Caco-2 (cell line): Measurements from ENCODE around the gene WDR82. TPM values are rescaled to one million over a fixed set of nuclear protein-coding genes. Genes with fewer than 3 reads are reported as not detected.

Experiments used
- BruUV-seq: library from RNA; stranded (reverse); fragments of 400-500 nt; replicated peaks from 2 replicates; lab custom pipeline; 2021; lab: Mats Ljungman, UMichigan
- CTCF ChIA-PET: fragments of 300-600 bp; sonication (Branson Sonifier 250); formaldehyde crosslinking; loops from one replicate; lab custom pipeline; 2022; ENCODE audit warnings: antibody characterized with exemption; lab: Charles Lee
- POLR2A ChIA-PET: fragments of 300-600 bp; sonication (Branson Sonifier 250); formaldehyde crosslinking; loops from one replicate; lab custom pipeline; 2022; ENCODE audit warnings: antibody characterized with exemption; lab: Charles Lee
- DNase-seq, 2 experiments: peaks; one replicate each; pipeline versions ENCODE4 v3.0.0 to v3.0.0-alpha.2; 2020 to 2022
- H3K27me3 ChIP-seq: replicated peaks from 2 replicates; pipeline ENCODE4 v1.6.0; 2011; ENCODE audit warnings: low read length; ENCODE audit not compliant: control insufficient read depth, insufficient read depth
- H3K36me3 ChIP-seq: 2 replicates; pipeline ENCODE4 v1.5.1; 2011; ENCODE audit warnings: low read length; ENCODE audit not compliant: control insufficient read depth, insufficient read depth
- H3K4me1 ChIP-seq: fragments of 250-450 bp; sonication (Bioruptor Pico); 2 replicates; pipeline ENCODE4 v1.5.1; 2020; ENCODE audit warnings: mild to moderate bottlenecking
- H3K4me3 ChIP-seq: 2 replicates; pipeline ENCODE4 v1.5.1; 2011; ENCODE audit warnings: low read depth, mild to moderate bottlenecking, control low read depth, low read length
- H3K9me3 ChIP-seq: fragments of 250-450 bp; sonication (Bioruptor Pico); 2 replicates; pipeline ENCODE4 v1.5.1; 2020; ENCODE audit warnings: mild to moderate bottlenecking, moderate library complexity
- H3K27ac Mint-ChIP-seq: one replicate; pipeline ENCODE4 v1.8.0; 2022; ENCODE audit warnings: mixed read lengths; ENCODE audit not compliant: unreplicated experiment
- H3K27me3 Mint-ChIP-seq: one replicate; pipeline ENCODE4 v1.8.0; 2022; ENCODE audit warnings: mixed read lengths; ENCODE audit not compliant: insufficient read depth, unreplicated experiment
- H3K36me3 Mint-ChIP-seq: one replicate; pipeline ENCODE4 v1.8.0; 2022; ENCODE audit warnings: mild to moderate bottlenecking, mixed read lengths; ENCODE audit not compliant: insufficient read depth, unreplicated experiment
- H3K4me1 Mint-ChIP-seq: one replicate; pipeline ENCODE4 v1.8.0; 2022; ENCODE audit warnings: low read depth, mixed read lengths; ENCODE audit not compliant: unreplicated experiment
- H3K4me3 Mint-ChIP-seq: one replicate; pipeline ENCODE4 v1.8.0; 2022; ENCODE audit warnings: mild to moderate bottlenecking, moderate library complexity, mixed read lengths; ENCODE audit not compliant: unreplicated experiment
- H3K9me3 Mint-ChIP-seq: one replicate; pipeline ENCODE4 v1.8.0; 2022; ENCODE audit warnings: mixed read lengths; ENCODE audit not compliant: unreplicated experiment
- CTCF ChIP-seq, 2 experiments: fragments of 200-600 bp in 1 of 2; IDR thresholded peaks; 1 replicate in 1 of 2; 2 replicates in 1 of 2; pipeline versions ENCODE4 v1.5.1 to v1.8.0; 2011 to 2022; ENCODE audit warnings: antibody characterized with exemption in 1 of 2, control low read depth in 1 of 2, inconsistent platforms in 1 of 2, low read depth in 1 of 2, low read length in 1 of 2, mild to moderate bottlenecking in 1 of 2, moderate library complexity in 1 of 2; ENCODE audit not compliant: insufficient read depth in 1 of 2, severe bottlenecking in 1 of 2, unreplicated experiment in 1 of 2
- intact Hi-C: fragments of 100-400 bp; cut with micrococcal nuclease; formaldehyde crosslinking; loops from one replicate; pipeline ENCODE4 v1.10.0; 2022; ENCODE audit not compliant: unreplicated experiment
- total RNA-seq: library from RNA; stranded (reverse); gene quantifications from 2 replicates; pipeline ENCODE4 v1.2.3, GENCODE V29; 2022

WDR82 gene
- total RNA-seq, 1 experiment from 2014 or later, result 67.1 TPM

GRCh38 chr3:52234516-52235447 is 43.7 kb downstream of the WDR82 start:
- no peak overlapping the region for H3K27ac Mint-ChIP-seq
- ChIA-PET CTCF (interaction anchor here (0.6 to 3.4 kb wide), 6 partner anchors 14 to 234 kb away, joined by 3 to 20 read pairs (median 3); no protein-coding TSS in a partner anchor), POLR2A (no interaction called here)
- H3K9me3 Mint-ChIP-seq, result no peaks in the 10 kb centered on the region
- H3K4me3 ChIP-seq, result no peak overlapping the region
- TF ChIP-seq CTCF (IDR thresholded peaks at IDR 0.05; ENCODE audit: insufficient read depth in 1 of 2, low read depth in 1 of 2, low read length in 1 of 2, severe bottlenecking in 1 of 2, unreplicated experiment in 1 of 2), result no peak
- no peak for DNase-seq
- peaks cover 11% of the 10 kb centered on the region; the same call in 1 of the 2 replicates for H3K4me1 ChIP-seq
- H3K4me1 Mint-ChIP-seq, result no peaks in the 10 kb centered on the region
- intact Hi-C loops, result no loop called here
- H3K36me3 Mint-ChIP-seq, result peaks cover 16% of the 10 kb centered on the region
- H3K4me3 Mint-ChIP-seq, result no peak overlapping the region
- H3K27me3 ChIP-seq, result no peaks in the 10 kb centered on the region
- no peaks in the 10 kb centered on the region for H3K27me3 Mint-ChIP-seq
- H3K9me3 ChIP-seq, result no peaks in the 10 kb centered on the region
- peaks cover 3% of the 10 kb centered on the region; the same call in 1 of the 2 replicates for H3K36me3 ChIP-seq
- no TSS peak for BruUV-seq

GRCh38 chr3:52233968-52234367 is 44.5 kb downstream of the WDR82 start:
- Histone ChIP-seq H3K4me1 (peaks cover 11% of the 10 kb centered on the region; the same call in 1 of the 2 replicates), H3K9me3 (no peaks in the 10 kb centered on the region), H3K36me3 (peaks cover 3% of the 10 kb centered on the region; the same call in 1 of the 2 replicates), H3K4me3 (no peak overlapping the region), H3K27me3 (no peaks in the 10 kb centered on the region)
- ChIA-PET CTCF (interaction anchor here (0.9 to 3.4 kb wide), 4 partner anchors 13 to 150 kb away, joined by 3 to 20 read pairs (median 3); no protein-coding TSS in a partner anchor), POLR2A (no interaction called here)
- no peaks in the 10 kb centered on the region for H3K27me3 Mint-ChIP-seq
- no peak for TF ChIP-seq CTCF (IDR thresholded peaks at IDR 0.05; ENCODE audit: insufficient read depth in 1 of 2, low read depth in 1 of 2, low read length in 1 of 2, severe bottlenecking in 1 of 2, unreplicated experiment in 1 of 2)
- BruUV-seq, result no TSS peak
- H3K4me1 Mint-ChIP-seq, result no peaks in the 10 kb centered on the region
- intact Hi-C loops, result loop anchor here (1.0 kb wide), 1 partner anchor 151 kb away; no protein-coding TSS in a partner anchor
- H3K27ac Mint-ChIP-seq, result no peak overlapping the region
- no peak overlapping the region for H3K4me3 Mint-ChIP-seq
- DNase-seq, result no peak
- H3K36me3 Mint-ChIP-seq, result peaks cover 16% of the 10 kb centered on the region
- H3K9me3 Mint-ChIP-seq, result no peaks in the 10 kb centered on the region

DNA sequence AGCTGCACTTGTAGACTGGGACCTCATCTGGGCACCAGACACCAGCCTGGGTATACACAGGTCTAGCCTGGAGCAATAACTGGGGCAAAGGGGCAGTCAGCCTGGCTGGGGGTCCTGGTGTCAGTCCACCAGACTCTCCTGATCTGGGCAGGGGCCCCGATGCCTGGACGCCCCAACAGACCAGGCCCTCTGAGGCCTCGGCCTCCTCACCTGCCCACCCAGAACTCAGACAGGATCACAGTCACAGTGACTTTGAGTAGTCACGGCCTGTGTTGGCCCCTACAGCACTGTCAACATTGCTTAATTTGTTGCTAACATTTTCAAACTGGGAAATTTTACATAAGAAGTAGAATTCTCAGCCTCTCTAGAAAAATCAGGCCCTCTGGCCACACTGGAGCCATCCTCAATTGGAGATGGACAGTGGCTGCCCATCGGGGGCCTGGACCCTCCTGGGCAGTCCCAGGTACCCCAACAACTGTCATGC is 45.3 kb downstream of the WDR82 start:
- Mint-ChIP-seq H3K4me1 (no peaks in the 10 kb centered on the region), H3K9me3 (no peaks in the 10 kb centered on the region), H3K4me3 (no peak overlapping the region), H3K36me3 (peaks cover 16% of the 10 kb centered on the region), H3K27ac (no peak overlapping the region), H3K27me3 (no peaks in the 10 kb centered on the region)
- intact Hi-C loops, result loop anchor here (1.0 kb wide), 1 partner anchor 152 kb away; no protein-coding TSS in a partner anchor
- TF ChIP-seq CTCF (IDR thresholded peaks at IDR 0.05; ENCODE audit: insufficient read depth in 1 of 2, low read depth in 1 of 2, low read length in 1 of 2, severe bottlenecking in 1 of 2, unreplicated experiment in 1 of 2), result no peak
- H3K36me3 ChIP-seq, result peaks cover 3% of the 10 kb centered on the region; the same call in 1 of the 2 replicates
- ChIA-PET CTCF (interaction anchor here (2.6 kb wide), 1 partner anchor 107 kb away, joined by 11 read pairs; no protein-coding TSS in a partner anchor), POLR2A (interaction anchor here (0.8 kb wide), 1 partner anchor 46 kb away, joined by 3 read pairs; the partner anchor contains the start of gene WDR82)
- peaks cover 10% of the 10 kb centered on the region; the same call in 1 of the 2 replicates for H3K4me1 ChIP-seq
- H3K9me3 ChIP-seq, result no peaks in the 10 kb centered on the region
- no TSS peak for BruUV-seq
- H3K27me3 ChIP-seq, result no peaks in the 10 kb centered on the region
- no peak overlapping the region for H3K4me3 ChIP-seq
- no peak for DNase-seq
